HG03135 (cell line): Measurements from ENCODE around the gene DYNAP.

Source experiments
- ATAC-seq: cut with Tn5 transposase; IDR thresholded peaks from one replicate; pipeline ENCODE4 v1.9.1; 2021; ENCODE audit warnings: mild to moderate bottlenecking, moderate library complexity; ENCODE audit not compliant: unreplicated experiment

DYNAP gene

GRCh38 chr18:54590945-54591344 lies at the start of gene DYNAP:
TSS of gene DYNAP (plus strand) at chr18:54591245. CDS start at chr18:54591283, 38 bp downstream.
- ATAC-seq = no peak

GRCh38 chr18:54551590-54551989 lies 39.5 kb upstream of the DYNAP start:
- ATAC-seq = no peak

DNA sequence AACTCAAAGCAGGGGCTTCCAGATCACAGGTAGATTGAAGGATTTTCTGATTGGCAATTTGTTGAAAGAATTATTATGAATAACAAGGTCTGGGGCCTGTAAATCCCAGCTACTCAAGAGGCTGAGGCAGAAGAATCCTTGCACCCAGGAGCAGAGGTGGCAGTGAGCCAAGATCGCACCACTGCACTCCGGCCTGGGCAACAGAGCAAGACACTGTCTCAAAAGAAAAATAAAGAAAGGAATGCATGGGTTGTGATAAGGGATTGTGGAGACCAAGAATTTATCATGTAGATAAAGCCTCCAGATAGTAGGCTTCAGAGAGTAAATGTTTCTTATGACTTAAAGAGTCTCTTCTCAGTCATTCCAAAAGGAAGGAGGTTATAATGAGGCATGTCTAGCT lies 35.8 kb upstream of the DYNAP start:
- no peak for ATAC-seq

DNA sequence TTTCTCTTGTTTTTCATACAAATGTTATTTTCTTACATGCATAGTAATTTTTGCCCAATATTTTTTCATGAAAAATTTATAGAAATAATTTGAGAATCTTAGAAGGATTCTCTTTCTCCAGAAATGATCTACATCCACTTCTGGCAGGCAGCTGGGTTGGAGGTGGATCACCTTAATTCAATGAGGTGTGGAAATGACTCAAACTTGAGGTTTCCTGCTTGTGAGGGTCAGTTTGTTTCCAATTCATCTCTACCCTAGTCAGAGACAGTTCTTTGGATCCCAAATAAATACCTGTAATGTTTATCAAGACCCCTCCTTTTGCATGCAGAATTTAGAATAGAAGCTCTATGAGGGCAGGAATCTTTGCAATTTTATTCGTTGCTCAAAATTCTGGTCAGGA lies 35.0 kb upstream of the DYNAP start:
- no peak for ATAC-seq

DNA sequence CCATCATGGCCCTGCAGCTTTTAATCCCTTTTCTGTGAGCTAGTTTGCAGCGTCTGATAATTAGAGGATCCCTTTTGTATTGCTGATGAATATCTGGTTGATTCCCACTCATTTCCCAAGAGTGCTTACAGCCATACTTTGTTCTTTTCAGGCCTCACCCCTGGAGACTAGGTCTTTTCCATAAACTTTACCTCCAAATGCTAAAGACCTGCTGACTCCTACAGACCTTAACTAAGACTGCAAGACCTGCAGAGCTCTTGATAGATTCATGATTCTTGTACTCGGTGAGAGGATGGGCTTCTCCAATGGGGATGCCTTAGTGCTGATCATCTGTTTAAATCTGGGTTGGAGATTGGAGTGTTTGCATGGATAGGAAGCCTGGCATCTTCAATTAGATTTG lies 33.1 kb upstream of the DYNAP start:
- ATAC-seq = no peak

DNA sequence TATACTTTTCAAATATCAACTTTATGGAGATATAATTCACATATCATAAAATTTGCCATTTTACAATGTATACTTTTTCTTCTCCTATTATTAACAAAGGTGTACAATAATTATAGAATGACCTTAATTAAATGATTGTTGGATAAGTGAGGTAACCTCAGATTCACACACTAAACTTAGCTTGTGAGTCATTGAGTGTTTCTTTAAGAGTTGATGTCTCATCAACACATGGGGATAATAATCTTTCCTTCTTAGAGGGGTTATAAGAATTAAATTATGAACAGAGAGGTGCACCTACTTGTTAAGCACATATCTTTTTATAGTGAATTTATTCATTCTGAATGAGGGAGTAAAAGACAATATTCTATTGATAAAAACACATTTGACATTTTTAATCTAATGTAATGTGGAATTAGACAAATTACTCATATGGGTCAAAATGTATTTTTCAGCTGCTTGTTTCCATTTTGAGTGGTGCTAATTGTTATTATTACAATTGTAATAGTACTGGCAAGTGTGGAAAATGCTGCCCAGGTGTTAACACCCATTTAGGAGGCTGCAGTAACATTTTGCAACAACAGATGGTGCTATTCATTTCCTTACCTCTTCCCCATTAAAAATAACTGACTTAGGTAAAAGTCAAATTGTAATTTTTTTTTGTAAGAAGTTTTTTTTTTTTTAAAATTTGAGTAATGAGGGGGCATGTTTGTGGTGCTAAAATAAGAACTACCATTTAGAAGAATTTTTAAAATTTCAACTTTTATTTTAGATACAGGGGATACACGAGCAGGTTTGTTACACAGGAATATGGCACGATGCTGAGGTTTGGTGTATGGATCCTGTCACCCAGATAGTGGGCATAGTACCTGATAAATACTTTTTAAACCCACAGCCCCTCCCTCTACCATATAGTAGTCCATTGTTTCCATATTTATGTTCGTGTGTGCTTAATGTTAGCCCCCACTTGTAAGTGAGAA lies 32.1 kb upstream of the DYNAP start:
- no peak for ATAC-seq

DNA sequence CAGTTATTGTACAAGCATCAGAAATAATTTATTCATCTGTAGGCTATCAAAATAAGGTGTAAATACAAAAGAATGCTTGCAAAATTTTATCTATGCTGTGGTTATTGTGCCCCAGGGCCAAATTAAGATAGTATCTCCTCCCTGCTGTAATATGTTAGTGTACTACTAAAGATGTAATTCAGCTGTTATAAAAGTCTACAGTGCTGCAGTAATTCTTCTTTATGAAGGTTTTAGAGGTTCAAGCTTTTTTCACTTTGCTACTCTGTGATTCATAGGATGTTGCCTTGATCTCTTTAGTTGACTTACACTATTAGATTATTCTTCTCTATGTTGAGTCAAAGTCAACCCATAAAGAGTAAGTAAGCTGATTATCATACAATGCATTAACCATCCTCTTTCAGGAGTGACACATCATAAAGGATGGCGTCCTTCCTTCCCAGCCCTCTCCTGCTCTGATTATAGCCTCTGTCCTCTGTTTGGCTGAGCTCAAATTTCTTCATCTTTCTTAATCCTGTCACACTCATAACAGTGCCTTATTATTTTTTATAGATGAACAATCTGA lies 29.3 kb upstream of the DYNAP start:
- no peak for ATAC-seq

- ATAC-seq = no peak
Observed at GRCh38 chr18:54580202-54580729, 10.8 kb upstream of the DYNAP start.

DNA sequence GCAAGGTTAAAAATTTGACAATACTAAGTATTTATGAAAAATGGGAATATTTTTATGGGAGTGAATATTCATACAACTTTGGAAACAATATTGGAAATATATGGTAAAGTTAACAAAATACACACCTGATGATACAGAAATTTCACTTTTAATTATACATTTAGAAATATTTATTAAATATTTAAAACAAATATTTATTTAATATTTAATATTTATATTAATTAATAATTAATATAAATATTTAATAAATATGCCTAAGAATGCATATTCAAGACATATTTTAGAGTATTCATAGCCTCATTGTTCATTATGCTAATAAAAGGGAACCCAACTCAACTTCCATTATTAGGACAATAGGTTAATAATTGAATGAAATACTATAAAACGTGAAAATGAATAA lies 7.0 kb upstream of the DYNAP start:
- ATAC-seq = no peak

DNA sequence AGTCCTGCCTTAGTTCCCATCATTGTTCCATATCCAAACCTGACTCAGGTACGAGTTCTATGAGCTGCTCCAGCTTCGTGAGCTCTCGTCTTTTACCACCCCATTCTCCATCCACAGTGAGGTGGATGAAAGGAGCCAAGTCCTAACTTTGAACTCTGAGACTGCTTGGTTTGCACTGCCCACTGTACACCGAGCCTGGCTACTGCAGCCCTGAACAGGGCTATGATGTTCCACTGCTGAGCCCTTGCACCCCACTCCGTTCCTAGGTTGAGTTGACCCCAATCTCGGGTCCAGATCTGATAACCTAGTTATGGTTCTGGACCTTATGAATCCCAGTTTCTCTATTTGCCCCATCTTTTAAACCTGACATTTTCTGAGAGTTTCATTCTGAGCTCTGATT lies 5.3 kb upstream of the DYNAP start:
- no peak for ATAC-seq

- ATAC-seq = no peak
Observed at GRCh38 chr18:54604211-54604610, 13.2 kb downstream of the DYNAP start.

DNA sequence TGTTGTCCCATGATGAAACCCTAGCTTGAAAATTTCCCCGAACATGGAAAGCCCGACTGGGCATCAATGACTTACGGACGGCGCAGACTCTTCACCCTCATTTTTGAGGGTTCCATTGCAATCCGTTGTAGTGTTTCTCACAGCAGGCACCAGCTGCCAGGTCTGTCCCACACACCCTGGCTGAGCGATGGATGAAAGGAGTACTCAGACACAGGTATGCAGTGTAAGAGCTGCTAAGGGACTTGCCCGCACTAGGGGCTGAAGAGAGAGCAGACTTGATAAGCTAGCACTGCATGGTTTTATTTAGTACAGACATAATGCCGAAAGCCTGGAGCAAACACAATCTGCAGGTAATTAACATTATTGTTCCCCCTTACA lies 15.8 kb downstream of the DYNAP start:
- no peak for ATAC-seq

DNA sequence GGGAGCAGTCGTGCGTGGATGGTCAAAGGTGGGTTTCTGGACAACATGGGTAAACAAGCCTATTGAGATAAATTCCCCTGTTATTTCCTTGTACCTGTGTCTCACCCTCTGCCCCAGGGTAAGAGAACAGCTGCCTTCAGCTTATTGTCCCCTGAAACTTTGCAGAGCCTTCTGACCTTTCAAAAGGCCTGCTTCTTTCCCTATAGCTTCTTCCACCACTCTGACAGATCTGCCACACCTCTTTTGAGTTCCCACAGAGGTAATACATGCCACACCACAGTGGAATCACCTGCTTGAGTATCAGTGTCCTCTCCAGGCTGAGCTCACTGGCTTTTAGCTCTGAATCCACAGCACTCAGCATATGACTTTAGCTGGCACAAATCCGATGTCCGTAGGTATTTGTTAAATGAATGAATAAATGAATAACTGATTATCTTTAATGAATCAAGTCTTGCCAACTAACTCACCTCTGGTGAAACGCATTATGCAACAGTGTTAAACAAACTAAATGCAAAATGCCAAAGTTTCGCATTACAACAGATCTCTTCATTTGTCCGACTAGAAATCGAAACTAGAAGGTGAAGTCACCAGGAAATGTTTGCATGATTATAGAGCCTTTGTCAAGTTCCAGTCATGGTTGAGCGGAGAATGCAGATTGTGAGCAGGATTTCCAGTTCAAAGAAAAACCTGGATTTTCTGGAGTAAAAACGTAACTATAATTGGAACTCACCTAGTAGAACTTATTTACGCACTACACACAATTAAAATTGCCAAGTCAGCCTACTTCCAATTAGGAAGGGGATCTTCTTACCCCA lies 16.4 kb downstream of the DYNAP start:
- ATAC-seq = no peak

DNA sequence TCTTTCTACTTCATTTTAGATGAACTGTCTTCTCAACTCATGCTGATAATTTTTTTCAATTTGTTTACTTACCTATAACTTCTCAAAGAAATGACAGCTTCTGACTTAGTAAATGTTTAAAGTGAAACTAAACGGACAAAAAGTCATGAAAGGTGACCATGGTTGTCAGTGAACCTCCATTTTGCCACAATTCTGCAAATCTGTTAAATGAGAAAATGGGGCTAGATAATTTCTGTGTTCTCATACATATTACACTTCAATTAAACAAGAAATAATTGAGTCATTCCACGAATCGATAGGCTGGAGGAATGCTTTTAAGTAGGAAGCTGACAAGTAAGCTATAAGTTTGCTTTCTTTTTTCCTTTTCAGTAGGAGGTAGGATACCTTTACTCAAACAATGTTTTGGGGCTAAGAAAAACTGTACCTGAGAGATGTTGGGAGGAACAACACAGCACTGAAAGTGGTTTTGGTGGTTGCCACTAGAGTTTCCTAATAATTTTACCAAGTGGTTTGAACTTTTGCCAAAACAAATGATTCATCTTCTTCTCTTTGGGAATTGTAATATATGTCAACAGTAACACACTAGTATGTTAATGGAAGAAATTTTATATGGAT lies 17.1 kb downstream of the DYNAP start:
- no peak for ATAC-seq

DNA sequence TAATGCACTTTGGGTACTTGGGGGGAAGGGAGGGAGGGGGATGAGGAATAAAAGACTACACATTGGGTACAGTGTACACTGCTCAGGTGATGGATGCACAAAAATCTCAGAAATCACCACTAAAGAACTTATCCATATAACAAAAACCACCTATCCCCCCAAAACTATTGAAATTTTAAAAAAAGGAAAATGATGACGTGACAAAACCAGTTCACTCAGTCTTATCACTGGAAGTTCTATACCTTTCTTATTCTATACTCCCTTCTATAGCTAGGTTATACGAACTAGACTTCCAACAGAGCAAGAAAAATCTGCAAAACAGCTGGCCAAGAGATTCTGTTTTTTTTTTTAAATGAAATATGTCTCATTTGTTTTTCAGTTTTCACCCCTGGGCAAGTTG lies 20.8 kb downstream of the DYNAP start:
- no peak for ATAC-seq

DNA sequence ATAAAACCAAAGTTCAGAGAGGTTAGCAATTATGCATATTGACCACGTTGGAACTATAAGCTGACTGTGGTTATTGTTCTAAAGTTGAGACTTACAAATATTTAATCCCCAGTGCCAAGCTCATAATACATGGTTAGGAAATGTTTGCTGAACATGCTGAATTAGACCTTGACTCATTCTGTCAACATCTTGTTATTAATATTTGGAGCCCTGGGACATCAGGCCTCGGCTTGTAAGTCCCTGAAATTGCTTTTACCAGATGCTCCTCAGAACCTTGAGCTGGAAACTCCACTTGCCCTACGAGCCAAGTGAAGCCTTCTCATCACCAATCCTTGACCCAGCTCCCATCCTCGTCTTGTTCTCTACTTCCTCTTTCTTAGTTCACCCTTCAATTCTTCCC lies 21.2 kb downstream of the DYNAP start:
- no peak for ATAC-seq

- no peak for ATAC-seq
Observed at GRCh38 chr18:54613174-54613573, 22.1 kb downstream of the DYNAP start.

DNA sequence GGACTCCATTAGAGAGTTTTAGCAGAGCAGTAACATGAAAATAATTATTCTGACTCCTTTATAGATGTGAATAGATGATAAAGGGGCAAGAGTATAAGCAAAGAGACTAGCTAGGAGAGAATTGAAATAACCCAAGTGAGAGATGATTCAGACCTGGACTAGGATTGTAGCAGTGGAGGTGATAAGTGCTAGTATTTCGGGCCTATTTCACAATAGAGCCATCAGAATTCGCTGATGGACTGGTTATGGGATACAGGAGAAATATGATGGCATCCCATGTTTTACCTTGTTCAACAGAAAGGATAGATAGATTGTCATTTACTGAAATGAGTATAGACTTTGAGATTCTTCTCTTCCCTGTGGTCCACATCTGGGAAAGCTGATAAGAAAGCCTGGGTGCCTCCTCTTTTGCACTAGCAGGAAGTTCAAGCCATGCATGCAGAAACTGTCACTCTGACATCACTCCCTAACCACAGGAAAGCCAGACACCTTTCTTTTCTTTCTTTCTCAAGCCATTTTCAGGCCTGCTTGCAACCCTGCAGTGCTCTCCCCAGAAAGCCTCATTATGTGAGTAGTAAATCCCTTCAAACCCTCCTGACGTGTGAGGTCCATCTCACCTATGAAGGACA lies 25.3 kb downstream of the DYNAP start:
- peak; percentile 62 for ATAC-seq

DNA sequence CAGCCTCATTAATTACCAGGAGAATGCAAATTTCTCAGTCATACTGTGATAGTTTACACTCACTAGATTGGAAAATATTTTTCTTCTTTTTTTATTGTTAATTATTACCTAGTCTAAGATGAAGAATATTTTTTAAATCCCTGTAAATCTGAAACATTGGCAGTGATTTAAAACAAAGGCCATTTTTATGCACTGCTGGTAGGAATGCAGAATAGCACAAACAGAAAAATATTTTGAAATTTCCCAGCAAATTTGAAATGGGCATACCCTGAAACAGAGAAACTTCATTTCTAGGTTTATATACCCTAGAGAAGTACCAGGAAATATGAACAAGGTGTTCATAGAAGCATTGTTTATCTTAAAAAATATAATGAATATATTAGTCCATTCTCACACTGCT lies 31.0 kb downstream of the DYNAP start:
- ATAC-seq = no peak

DNA sequence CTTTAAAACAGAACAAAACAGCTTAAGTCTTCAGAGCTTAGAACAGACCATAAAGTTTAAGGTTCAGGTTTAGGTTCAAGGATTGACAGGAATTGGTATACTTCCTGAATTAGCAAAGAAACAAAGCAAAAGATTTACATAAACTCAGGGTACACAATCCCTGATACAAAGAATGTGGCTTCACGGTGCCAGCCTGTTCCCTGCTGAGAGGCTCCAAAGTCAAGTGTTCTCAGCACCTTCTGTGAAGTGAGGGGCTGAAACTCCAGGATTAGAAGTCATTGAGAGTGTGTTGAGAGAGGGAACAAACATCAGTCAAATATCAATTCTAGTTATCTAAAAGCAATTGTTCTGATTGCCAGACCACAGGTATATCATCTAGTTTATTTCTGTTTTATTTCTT lies 35.7 kb downstream of the DYNAP start:
- no peak for ATAC-seq

GRCh38 chr18:54630963-54631362 lies 39.9 kb downstream of the DYNAP start:
- ATAC-seq = no peak
